Activated CD8-positive, alpha-beta memory T cell treated with anti-CD3 and anti-CD28 coated beads for 48 hours (primary cell): ENCODE measurements around the gene CACNA1E.

Experiments used
- DNase-seq, 3 experiments: peaks; one replicate each; pipeline ENCODE4 v3.0.0-alpha.2; 2020; ENCODE audit warnings: low read depth in 2 of 3, low spot score in 2 of 3

CACNA1E gene

DNA sequence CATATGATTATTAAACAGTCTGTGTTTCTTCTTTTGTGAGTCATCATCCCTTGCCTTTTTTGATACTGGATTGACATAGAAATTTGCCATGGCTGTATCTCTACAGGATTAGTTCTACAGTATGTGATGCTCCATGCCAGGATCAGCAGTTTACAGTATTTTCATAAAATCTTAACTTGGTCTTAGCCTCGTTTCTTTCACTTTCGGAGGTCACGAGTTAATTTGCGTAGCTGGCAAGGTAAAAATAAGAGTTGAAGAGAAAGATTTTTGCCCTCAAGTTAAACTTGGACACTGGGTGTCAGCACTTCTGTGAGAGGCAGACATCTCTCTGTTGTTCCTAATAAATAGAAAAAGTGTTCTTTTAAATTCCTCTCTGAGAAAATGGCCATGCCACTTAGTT lies 79.1 kb downstream of the CACNA1E start:
- DNase-seq: no peak

DNA sequence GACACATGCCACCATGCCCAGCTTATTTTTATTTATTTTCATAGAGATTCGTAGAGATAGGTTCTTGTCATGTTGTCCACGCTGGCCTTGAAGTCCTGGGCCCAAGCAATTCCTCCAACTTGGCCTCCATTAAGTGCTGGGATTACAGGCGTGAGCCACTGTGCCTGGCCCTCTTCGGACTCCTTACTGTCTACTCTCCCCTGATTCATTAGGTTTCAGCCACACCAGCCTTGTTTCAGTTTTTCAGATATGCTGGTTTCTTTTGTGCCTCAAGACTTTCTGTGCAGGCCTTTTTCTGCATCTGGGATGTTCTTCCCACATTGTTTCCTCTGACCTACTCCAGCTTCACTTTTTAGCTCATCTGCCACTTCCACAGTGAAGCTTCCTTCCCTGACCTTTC lies 85.4 kb downstream of the CACNA1E start:
- no peak for DNase-seq

DNA sequence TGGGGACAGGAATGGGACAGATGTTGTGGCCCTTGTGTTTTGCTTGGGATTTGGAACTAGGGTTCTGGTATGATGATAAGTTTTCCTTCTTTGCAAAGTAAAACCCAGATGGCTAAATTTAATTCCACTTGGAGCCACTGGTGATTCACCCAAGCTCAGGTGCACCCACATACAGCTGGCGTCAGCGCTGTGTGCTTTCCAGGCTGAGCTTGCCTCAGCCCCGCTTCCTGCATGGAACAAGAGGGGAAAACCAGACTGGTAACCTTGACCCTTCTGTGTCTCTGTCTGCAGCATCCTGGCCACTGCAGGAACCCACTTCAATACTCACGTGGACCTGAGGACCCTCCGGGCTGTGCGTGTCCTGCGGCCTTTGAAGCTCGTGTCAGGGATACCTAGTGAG lies 94.2 kb downstream of the CACNA1E start:
- no peak for DNase-seq

DNA sequence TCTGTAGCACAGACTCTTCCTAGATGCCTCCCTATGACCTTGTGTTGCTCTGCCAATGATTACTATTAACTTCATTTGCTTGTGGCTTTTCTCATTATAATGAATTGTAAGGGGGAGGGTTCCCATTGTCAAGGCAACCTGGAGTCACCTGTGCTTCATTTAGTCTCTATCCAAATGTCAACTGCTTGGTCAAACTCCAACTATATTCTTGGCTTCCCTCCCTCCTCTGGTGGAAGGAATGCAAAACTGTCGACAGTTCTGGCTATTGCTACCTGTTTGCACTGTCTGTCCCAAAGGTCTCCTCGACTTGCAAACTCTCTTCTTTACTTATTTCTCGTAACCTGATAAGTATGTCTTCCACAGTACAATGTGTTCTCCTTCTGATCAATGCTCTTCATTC lies 100.3 kb downstream of the CACNA1E start:
- DNase-seq: no peak

DNA sequence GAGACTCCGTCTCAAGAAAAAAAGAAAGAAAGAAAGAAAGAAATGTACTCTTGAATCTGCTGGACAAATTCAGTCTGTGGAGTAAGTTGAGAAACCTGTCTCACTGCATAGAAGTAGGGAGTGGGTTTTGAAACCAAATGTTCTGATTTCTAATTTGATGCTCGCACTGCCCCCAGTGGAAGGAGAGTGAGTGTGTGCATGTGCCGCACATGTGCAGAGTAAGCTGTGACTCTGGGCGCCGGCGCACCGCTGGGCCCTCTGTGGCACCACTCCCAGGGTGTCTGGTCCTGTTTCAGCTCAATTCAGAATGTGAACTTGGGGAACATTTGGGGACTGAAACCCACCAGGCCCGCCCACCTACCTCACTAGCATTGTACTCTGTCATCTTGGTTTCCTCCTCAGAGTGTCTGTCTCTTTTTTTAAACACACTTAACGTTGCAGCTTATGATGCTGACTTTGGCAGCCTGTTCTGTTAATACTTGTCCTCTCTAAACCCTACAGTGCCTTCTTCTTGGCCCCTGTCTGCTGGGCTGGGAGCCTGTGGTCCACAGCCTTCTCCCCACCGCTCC lies 104.6 kb downstream of the CACNA1E start:
- DNase-seq: no peak

DNA sequence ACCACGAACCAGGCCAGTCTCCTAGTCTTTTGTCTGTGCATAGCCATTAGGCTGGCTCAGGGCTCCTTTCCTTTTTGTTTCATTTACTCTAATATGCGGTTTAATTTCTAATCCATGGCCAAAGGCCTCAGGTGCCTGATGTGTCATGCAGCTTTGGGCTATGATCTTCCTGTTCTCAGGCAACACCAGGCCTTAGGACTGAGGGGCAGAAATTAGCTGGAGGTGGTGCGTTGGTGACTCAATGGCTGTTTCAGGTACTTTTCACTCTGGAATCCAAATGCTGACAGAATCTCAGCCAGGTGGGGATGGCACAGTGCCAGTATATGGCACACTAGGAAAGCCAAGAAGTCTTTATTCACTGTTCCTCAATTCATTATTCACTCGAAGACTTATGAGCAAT lies 105.3 kb downstream of the CACNA1E start:
- DNase-seq: no peak

DNA sequence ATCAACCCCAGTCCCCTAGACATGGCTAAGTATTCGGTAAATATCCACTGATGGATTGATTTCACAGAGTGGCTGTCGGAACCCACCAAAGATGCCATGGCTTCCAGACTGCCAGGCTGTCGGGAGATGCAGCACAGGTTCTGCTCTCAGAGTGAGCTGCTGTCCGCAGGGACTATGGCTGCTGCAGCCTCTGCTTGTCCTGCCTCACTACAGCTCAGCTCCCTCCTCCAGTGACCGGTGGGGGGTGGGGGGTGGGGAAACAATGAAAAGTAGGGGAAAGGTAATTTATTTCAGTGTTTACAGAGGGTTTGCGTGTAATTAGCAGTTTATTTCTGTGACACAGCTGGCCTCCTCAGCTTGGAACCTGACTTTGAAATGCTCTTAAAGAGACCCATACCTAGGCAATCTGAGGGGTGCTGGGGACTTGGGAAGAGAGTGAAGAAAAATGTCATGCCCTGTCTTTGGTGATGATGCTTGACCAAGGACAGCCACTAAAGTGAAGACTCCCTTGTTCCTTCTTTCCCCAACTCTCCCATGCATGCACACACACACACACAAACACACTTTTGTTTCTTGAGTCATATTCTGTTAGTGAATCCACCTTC lies 109.0 kb downstream of the CACNA1E start:
- no peak for DNase-seq

DNA sequence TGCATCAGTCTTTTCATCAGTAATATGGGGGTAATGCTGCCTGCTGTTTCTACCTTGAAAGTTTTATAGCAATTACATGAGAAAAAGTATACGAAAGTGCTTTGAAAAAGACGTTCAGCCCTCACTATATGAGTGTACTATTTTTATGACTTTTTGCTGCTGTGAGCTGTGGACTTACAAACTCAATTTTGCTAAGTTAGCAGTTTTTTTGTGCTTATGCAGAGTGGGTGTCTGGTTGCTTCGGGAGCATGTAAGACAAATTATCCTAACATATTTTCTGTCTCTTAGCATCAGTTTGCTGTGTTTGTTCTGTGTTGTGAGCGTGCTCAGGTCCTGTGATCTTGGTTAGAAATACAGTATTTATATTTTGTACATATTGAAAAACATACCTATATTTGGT lies 109.7 kb downstream of the CACNA1E start:
- DNase-seq: no peak

DNA sequence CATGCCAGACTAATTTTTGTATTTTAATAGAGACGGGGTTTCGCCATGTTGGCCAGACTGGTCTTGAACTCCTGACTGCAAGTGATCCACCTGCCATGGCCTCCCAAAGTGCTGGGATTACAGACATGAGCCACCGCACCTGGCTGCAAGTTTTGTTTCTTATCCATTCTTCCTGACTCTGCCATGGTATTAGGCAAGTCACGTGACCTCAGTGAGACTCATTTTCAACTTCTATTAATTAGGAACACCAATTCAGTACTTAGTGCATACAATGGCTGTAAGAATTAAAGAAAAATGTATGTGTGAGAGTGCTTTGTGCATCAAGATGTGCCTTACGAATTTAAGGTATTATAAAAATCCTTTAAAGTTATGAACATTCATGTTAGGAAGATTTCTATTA lies 111.2 kb downstream of the CACNA1E start:
- no peak for DNase-seq

DNA sequence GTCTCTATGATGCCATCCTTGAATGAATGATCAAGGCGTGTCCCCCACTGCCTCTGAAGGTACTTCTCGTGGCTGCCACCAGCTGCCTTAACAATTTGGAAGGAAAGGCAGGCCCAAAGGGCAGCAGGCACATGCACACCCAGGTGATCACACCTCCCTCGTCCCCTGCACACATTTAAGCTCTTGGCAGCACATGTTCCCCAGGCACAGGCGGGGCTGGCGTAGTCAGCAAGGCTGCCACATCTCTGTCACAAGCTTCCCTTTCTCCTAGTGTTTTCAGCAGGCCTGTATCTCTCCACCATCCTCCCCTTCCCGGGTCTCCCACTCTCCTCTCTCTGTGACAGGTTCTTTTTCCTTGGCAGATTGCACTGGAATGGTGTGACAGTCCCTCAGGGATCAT lies 111.9 kb downstream of the CACNA1E start:
- DNase-seq: no peak

DNA sequence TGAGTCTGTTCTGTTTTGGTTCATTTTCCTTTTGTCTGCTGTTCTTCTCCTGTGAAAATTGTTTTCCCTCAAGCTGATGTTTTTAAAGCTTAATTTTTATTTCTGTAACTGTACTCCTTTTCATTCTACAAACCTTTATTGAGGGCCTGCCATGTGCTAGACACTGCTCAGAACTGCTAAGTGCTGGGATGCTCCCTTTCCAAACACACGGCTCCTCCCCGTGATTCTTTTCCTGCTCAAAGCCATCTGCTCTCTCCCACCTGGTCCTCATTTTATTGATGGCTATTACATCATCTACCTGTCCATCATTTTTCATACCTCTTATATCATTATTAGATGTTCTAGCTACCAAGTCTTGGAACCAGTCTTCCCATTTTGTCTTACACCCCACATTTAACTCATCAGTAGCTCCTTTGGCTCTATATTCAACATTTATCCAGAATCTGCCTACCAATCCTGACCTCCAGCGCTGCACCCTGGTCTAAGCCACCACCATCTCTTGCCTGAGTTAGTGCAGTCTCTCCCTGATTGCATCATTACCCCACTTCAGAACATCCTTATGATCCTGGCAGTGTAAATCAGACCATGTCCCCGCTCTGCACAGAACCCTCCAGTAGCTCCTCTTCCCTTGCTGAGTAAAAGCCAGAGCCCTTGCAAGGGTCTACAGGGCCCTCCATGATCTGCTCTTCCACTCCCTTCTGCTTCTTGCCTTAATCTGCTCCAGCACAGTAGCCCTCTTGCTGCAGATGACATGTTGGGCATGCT lies 118.1 kb downstream of the CACNA1E start:
- no peak for DNase-seq

DNA sequence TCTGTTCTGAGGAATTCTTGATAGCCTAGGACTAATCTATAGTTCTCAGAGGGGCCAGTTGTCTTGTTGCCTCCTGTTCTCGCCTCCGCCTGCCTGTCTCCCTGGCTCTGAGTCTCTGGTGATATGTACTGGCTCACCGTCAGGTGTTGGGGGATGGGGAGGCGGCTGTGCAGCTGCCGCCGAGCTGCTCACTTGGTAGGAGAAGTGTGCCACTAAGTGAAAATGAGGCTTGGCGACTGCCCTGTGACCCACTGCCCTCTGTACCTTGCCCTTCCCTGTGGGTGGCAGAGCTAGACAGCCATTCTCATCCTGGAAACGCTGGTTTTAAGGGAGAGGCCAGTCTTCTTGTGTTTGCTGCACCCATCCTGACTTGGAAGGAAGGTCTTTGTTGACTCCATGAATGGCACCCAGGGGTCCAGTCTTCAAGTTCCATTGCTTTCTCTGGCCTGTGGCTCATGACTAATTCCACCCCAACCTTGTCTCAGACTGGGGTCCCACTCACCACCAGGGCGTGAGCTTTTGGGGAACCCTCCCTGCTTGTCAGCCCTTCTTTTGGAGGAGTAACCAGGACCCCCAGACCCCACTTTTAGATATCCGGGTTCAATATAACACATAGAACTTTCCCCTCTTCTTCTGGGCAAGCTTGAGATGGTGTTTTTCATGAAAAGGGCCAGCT lies 120.6 kb downstream of the CACNA1E start:
- DNase-seq: no peak

DNA sequence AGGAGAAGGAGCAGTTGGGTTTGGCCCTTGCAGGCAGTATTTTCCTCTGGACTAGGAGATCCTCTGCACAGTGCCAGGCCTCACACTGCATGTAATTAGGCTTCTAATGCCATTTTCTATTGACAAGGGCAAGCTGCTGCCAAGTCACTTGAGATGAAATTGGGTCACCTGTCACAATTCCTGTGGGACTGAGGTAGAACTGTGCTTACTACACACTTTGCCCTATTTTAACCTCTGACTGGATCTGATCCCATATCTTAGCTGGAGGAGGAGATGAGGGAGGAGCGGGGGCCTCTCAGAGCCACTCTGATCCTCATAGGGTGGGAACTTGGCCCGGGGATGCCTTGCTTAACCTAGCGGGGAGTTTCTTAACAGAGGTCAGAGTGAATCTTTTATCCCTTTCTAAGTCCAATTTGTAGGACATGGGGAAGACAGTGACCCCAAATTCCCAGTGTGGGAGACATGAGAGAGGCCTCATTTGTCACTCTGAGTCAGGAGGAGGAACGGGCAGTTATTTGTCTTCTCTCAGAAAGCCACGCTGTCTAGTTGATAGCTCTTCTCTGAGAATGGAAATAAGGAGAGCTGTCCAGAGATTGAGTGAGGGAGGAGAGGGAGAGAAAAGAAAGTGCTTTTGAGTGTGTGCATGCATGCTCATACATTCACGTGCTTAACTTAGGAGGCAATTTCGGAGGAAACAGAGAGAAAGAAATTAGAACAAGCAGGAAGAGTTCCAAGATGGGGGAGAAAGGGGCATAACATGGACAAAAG lies 121.3 kb downstream of the CACNA1E start:
- DNase-seq: no peak

DNA sequence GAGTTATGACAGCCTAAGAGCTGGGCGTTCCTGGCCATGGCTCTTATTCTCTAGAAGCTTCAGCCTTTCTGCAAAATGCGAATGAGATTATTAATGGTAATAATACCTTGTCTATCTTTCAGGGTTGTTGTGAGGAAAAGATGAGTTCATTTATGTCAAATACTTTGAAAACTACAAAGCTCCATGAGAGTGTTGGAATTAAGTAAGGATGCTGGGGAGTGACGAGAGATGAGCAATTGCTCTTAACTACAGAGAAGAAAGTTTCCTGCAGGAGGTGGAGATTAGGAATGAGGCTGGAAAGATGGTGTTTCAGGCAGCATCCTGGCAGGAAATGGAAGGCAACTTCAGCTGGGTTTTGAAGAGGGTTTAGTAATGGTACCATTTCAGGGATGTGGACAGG lies 124.2 kb downstream of the CACNA1E start:
- no peak for DNase-seq

DNA sequence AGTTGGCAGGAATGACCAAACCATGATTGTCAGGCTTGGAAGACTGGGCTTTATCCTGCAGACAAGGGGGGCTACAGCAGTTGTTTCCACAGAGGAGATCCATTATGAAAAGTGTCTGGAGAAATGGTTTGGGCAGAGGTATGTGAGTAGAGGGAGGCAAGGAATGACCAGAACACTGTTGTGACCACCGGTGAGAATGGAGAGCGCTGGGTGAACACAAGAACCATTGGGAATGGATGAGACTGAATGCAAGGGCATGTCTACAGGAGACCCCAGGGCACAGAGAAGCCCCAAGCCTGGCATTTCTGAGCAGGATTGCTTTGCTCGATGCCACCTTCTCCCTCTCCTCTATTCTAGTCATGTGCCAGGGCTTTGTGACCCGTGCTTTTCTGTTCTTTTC lies 125.1 kb downstream of the CACNA1E start:
- no peak for DNase-seq

DNA sequence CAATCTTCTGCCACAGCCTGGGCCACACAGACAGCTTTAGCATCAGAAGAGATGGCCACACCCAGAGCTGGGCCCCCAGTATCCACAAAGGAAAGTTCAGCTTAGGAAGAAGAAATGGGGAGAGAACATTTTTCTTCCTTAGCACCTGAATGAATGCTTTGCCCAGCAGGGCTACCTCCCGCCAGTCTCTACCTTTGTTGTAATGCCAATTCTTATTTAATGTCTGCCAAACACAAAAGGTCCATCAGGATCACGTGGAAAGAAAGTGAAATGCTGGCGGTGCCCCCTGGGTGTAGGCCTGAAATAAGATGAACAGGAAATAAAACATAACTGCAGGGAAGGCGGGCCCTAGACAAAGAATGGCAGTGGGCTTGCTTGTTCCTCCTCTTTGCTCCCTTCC lies 125.6 kb downstream of the CACNA1E start:
- no peak for DNase-seq

DNA sequence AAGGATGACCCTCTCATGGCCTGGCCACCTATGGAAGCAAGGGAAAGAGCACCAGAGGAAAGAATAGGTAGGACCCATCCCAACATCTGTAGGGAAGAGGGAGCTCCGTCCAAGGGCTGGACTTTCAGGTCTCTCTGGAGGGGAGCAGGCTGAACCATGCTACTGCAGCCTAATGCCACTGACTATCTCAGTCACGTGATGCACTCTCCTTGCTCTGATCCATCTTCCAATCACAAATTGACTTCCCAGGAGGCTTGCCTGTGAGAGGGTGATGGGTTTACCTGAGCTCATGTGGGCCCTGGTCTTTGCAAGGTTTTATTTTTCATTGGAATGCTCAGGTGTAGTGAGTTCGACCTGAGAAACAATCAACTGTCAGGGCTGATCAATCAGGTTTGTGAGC lies 128.8 kb downstream of the CACNA1E start:
- no peak for DNase-seq

DNA sequence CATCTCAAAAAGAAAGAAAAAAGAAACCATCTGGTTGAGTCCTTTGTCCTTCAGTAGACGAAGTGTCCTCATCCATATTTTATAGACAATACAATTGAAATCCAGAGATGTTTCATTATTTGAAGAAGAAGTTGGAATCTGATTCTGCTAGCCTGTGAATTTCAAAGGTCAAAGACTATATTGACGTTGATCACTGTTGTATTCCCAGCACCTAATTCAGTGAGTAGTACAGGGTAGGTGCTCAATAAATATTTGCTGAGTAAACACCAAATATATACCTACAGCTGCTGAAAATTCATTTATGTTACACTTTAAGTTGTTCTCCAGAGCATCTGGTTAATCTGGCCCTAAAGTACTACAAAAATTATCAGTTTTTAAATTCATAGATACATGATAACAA lies 135.2 kb downstream of the CACNA1E start:
- DNase-seq: no peak

DNA sequence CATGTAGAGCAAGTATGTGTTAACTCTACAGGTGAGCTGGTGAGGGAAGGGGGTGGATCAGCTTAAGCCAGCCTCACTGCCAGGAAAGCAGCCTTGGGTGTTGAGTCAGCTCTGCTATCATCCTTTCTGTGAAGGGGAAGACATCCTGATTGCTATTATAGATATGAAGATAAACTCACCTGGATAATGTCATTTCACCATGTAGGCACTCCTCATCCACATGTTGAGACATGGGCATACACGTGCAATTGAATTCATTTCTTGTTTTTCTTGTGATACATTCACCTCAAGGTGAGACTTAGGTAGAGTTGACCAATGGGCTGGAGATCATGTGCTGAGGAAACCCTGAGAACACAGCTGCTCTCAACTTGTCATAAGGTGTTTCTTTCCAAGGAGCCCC lies 136.9 kb downstream of the CACNA1E start:
- DNase-seq: no peak

DNA sequence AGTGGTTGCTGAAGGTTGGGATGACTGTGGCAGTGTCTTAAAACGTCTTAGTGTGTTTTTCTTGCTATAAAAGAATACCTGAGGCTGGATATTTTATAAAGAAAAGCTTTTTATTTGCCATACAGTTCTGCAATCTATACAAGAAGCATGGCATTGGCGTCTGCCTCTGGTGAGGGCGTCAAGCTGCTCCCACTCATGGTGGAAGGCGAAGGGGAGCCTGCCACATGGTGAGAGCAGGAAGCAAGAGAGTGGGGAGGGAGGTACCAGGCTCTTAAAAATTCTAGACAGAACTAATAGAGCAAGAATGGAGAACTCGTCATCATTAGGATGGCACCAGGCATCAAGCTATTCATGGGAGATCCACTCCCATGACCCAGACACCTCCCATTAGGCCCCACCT lies 140.5 kb downstream of the CACNA1E start:
- no peak for DNase-seq

DNA sequence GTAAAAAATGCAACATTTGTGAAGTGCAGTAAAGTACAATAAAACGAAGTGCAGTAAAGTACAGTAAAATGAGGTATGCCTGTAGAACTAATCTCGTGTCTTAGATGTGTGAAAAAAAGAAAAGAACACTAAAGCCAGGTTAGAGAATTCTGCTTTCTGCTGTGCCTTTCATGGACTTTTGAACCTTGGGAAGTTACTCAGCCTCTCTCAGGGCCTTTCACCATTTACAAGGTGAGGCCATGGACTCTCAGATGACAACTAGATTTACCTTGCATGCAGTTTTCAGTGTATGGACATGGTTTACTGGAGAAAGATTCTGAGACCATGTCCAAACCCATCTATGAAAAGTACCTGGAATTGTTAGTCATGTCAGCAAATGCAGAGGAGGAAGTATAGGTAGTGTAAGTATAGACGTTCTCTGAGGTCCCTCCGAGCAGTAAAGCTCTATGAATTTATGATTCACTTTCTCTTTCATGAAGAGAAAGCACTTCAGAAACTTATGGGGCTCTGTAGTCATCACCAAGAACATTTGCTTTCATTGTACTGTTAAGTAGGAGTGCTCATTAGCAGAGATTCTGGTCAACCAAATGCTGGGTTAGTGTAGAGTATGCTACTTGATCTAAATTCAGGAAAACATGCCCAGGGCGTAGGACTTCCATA lies 143.1 kb downstream of the CACNA1E start:
- DNase-seq: no peak
